ENCODE results near the gene CNTN1. TPM values are rescaled to one million over a fixed set of nuclear protein-coding genes. Genes with fewer than 3 reads are reported as not detected.

CNTN1 gene
- total RNA-seq: 0.05 and 0.17 TPM in 2 replicates

GRCh38 chr12:40691913-40692764, at the start of gene CNTN1:
Gene CNTN1 (plus strand): TSS chr12:40692439.
- DNase-seq: no peak

GRCh38 chr12:40643506-40643905, 48.7 kb upstream of the CNTN1 start:
- DNase-seq: no peak

- DNase-seq: no peak
Observed at GRCh38 chr12:40643976-40644375, 48.3 kb upstream of the CNTN1 start.

- DNase-seq: no peak
Observed at GRCh38 chr12:40644708-40645107, 47.5 kb upstream of the CNTN1 start.

- DNase-seq: no peak
Observed at GRCh38 chr12:40645361-40645760, 46.9 kb upstream of the CNTN1 start.

- no peak for DNase-seq
Observed at GRCh38 chr12:40646456-40646855, 45.8 kb upstream of the CNTN1 start.

- no peak for DNase-seq
Observed at GRCh38 chr12:40646911-40647310, 45.3 kb upstream of the CNTN1 start.

GRCh38 chr12:40647651-40648050, 44.6 kb upstream of the CNTN1 start:
- no peak for DNase-seq

- no peak for DNase-seq
Observed at GRCh38 chr12:40648519-40648918, 43.7 kb upstream of the CNTN1 start.

GRCh38 chr12:40650038-40650704, 42.1 kb upstream of the CNTN1 start:
- DNase-seq: no peak

- DNase-seq: no peak
Observed at GRCh38 chr12:40655451-40655850, 36.8 kb upstream of the CNTN1 start.

- no peak for DNase-seq
Observed at GRCh38 chr12:40662366-40662765, 29.9 kb upstream of the CNTN1 start.

GRCh38 chr12:40663781-40664180, 28.5 kb upstream of the CNTN1 start:
- no peak for DNase-seq

- no peak for DNase-seq
Observed at GRCh38 chr12:40668099-40668529, 24.1 kb upstream of the CNTN1 start.

- no peak for DNase-seq
Observed at GRCh38 chr12:40672741-40673271, 19.4 kb upstream of the CNTN1 start.

- no peak for DNase-seq
Observed at GRCh38 chr12:40681148-40681547, 11.1 kb upstream of the CNTN1 start.

- DNase-seq: no peak
Observed at GRCh38 chr12:40684986-40685385, 7.3 kb upstream of the CNTN1 start.

- DNase-seq: no peak
Observed at GRCh38 chr12:40688085-40688725, 4.0 kb upstream of the CNTN1 start.

- no peak for DNase-seq
Observed at GRCh38 chr12:40689576-40689975, 2.7 kb upstream of the CNTN1 start.

GRCh38 chr12:40692765-40693206, 547 bp downstream of the CNTN1 start:
- DNase-seq: no peak

- no peak for DNase-seq
Observed at GRCh38 chr12:40693207-40693821, 1.1 kb downstream of the CNTN1 start.

GRCh38 chr12:40697566-40698259, 5.5 kb downstream of the CNTN1 start:
- no peak for DNase-seq

Measured in dermis blood vessel endothelial cell (primary cell).